K562 (cell line): Measurements from ENCODE around the gene ZNF620. TPM values are rescaled to one million over a fixed set of nuclear protein-coding genes. Genes with fewer than 3 reads are reported as not detected.
A peak's percentile ranks its signal among the peaks of the same experiment; 100 is the strongest.

Experiments used
- ATAC-seq: fragments of 200-7000 bp; cut with Tn5 transposase; 3 replicates; pipeline ENCODE4 v1.9.1; 2020; ENCODE audit warnings: moderate library complexity
- BruUV-seq: library from RNA; stranded (reverse); fragments of 400-500 nt; replicated peaks from 2 replicates; lab custom pipeline; 2021; lab: Mats Ljungman, UMichigan
- CTCF ChIA-PET: fragments of 300-600 bp; formaldehyde crosslinking; extraction: SDS; loops from one replicate; lab custom pipeline; 2021; ENCODE audit warnings: low intra/inter-chr PET ratio; lab: Yijun Ruan, JAX
- POLR2A ChIA-PET: fragments of 300-600, 350-650 bp; sonication (Branson Sonifier 250); formaldehyde crosslinking; extraction: SDS; loops from one replicate; lab custom pipeline; 2021; ENCODE audit warnings: antibody characterized with exemption, inconsistent platforms; lab: Yijun Ruan, JAX
- DNase-seq, 4 experiments: peaks; one replicate each; pipeline versions ENCODE4 v3.0.0 to v3.0.0-alpha.2; 2011 to 2018; ENCODE audit warnings: low spot score in 3 of 4, mixed read lengths in 3 of 4; ENCODE audit errors: extremely low read depth in 1 of 4
- FAIRE-seq: peaks from 2 replicates; lab custom pipeline; 2011; peaks lifted over from hg19 to GRCh38; lab: Jason Lieb, UNC
- H2AFZ ChIP-seq: 2 replicates; pipeline ENCODE4 v1.6.0; 2011; ENCODE audit warnings: low read depth, low read length, control low read depth, inconsistent platforms
- H3K27ac ChIP-seq: fragments of 200-600 bp; 3 replicates; pipeline ENCODE4 v1.8.0; 2011; ENCODE audit warnings: low read depth, mild to moderate bottlenecking, control low read depth, inconsistent platforms, low read length, moderate library complexity, mixed read lengths; ENCODE audit errors: extremely low read depth
- H3K27me3 ChIP-seq, 2 experiments: fragments of 300-600 bp in 1 of 2; 2 replicates in 1 of 2; 3 replicates in 1 of 2; pipeline versions ENCODE4 v1.6.0 to v1.8.0; 2011; ENCODE audit warnings: inconsistent platforms in 2 of 2, low read length in 2 of 2, mild to moderate bottlenecking in 1 of 2, mixed read lengths in 1 of 2, moderate library complexity in 1 of 2; ENCODE audit not compliant: control insufficient read depth in 2 of 2, insufficient read depth in 2 of 2
- H3K36me3 ChIP-seq: fragments of 300-600 bp; 3 replicates; pipeline ENCODE4 v1.8.0; 2011; ENCODE audit warnings: mild to moderate bottlenecking, low read length, inconsistent platforms; ENCODE audit not compliant: control insufficient read depth, insufficient read depth
- H3K4me1 ChIP-seq, 2 experiments: fragments of 200-600 bp in 1 of 2; replicated peaks in 1 of 2; 2 replicates in 1 of 2; 3 replicates in 1 of 2; pipeline versions ENCODE4 v1.5.1 to v1.8.0; 2011; ENCODE audit warnings: inconsistent platforms in 2 of 2, low read length in 2 of 2, mild to moderate bottlenecking in 1 of 2, mixed read lengths in 1 of 2, moderate library complexity in 1 of 2; ENCODE audit not compliant: control insufficient read depth in 2 of 2, insufficient read depth in 2 of 2
- H3K4me2 ChIP-seq: 2 replicates; pipeline ENCODE4 v1.6.1; 2011; ENCODE audit warnings: low read length, control low read depth, inconsistent platforms, mixed read lengths; ENCODE audit not compliant: insufficient read depth
- H3K4me3 ChIP-seq: fragments of 200-600 bp; sonication (generic), shearing (Covaris generic); 2 replicates; pipeline ENCODE4 v1.5.1; 2016; ENCODE audit warnings: control low read depth, inconsistent platforms
- H3K79me2 ChIP-seq: fragments of 200-600 bp; 3 replicates; pipeline ENCODE4 v1.8.0; 2011; ENCODE audit warnings: low read length, inconsistent platforms; ENCODE audit not compliant: control insufficient read depth, insufficient read depth
- H3K9ac ChIP-seq, 2 experiments: 2 replicates each; pipeline versions ENCODE4 v1.6.0 to v1.6.1; 2011; ENCODE audit warnings: low read depth in 2 of 2, low read length in 2 of 2, control low read depth in 1 of 2, inconsistent platforms in 1 of 2, mild to moderate bottlenecking in 1 of 2, mixed read lengths in 1 of 2; ENCODE audit not compliant: insufficient read depth in 1 of 2
- H3K9me1 ChIP-seq: one replicate; pipeline ENCODE4 v1.6.0; 2011; ENCODE audit warnings: inconsistent platforms, mild to moderate bottlenecking, low read length, moderate library complexity; ENCODE audit not compliant: control insufficient read depth, insufficient read depth
- H3K9me3 ChIP-seq: replicated peaks from 2 replicates; pipeline ENCODE4 v1.5.1; 2011; ENCODE audit warnings: low read depth, low read length, inconsistent platforms; ENCODE audit not compliant: control insufficient read depth, insufficient read depth
- H4K20me1 ChIP-seq: replicated peaks from 2 replicates; pipeline ENCODE4 v1.6.1; 2011; ENCODE audit warnings: low read length, inconsistent platforms, mixed read lengths; ENCODE audit not compliant: control insufficient read depth, insufficient read depth
- RBM25 ChIP-seq: fragments of 200-400 bp; formaldehyde crosslinking; IDR thresholded peaks from 2 replicates; pipeline ENCODE4 v1.6.1; 2018; ENCODE audit warnings: low read length, low read depth, moderate library complexity; ENCODE audit not compliant: severe bottlenecking
- SMAD3 ChIP-seq: fragments of 450-650 bp; formaldehyde crosslinking; conservative IDR thresholded peaks from 2 replicates; pipeline ENCODE4 v1.4.0; 2020; ENCODE audit warnings: mild to moderate bottlenecking
- ZNF146 ChIP-seq: IDR thresholded peaks from one replicate; pipeline ENCODE4 v1.6.1; 2018; ENCODE audit warnings: missing compliant biosample characterization; ENCODE audit not compliant: unreplicated experiment
- WGBS: fragments of 100-300 bp; shearing (Covaris generic); methylation state at CpG from one replicate; pipeline ENCODE4 v1.1.6; 2016; ENCODE audit warnings: low coverage, mixed read lengths; ENCODE audit not compliant: insufficient coverage; ENCODE audit errors: missing lambda C conversion rate; 5-methylcytosine and 5-hydroxymethylcytosine counted together
- in situ Hi-C: fragments of 300-500 bp; cut with MboI; formaldehyde crosslinking; loops from 4 replicates; pipeline ENCODE4 v1.15.0; 2018; ENCODE audit warnings: inconsistent platforms, mixed read lengths
- intact Hi-C: fragments of 100-400 bp; cut with micrococcal nuclease; formaldehyde crosslinking; loops from 2 replicates; pipeline ENCODE4 v1.14.2; 2022
- polyA plus RNA-seq, 8 experiments: library from polyadenylated mRNA; depleted of rRNA in 4 of 8; stranded (reverse) in 5 of 8; unstranded in 3 of 8; fragments of >200 nt; fragmentation: Nextera tagmentation in 2 of 8; fragmentation: Illumina TruSeq in 1 of 8; extraction: Ambion mirVana in 2 of 8; extraction: Trizol in 1 of 8; gene quantifications; 2 replicates each; pipeline versions ENCODE4 v1.2.1 to v1.2.3, GENCODE V29; 2011 to 2014; ENCODE audit warnings: inconsistent platforms in 1 of 8, missing spikeins in 1 of 8
- total RNA-seq, 7 experiments: library from RNA; depleted of rRNA in 6 of 7; stranded (reverse); fragments of >200 nt in 6 of 7; fragmentation: Illumina TruSeq in 2 of 7; extraction: Trizol in 2 of 7; gene quantifications; 2 replicates each; pipeline versions ENCODE4 v1.2.1 to v1.2.3, GENCODE V29; 2011 to 2021; ENCODE audit warnings: low replicate concordance in 1 of 7
- TF ChIP-seq, protein P1 (sequence below): sonication (generic); formaldehyde crosslinking; IDR thresholded peaks from 2 replicates; pipeline ENCODE4 v1.9.0; 2022; ENCODE audit warnings: mild to moderate bottlenecking, missing genetic modification reagents
- TF ChIP-seq, protein P2 (sequence below): fragments of 450-650 bp; formaldehyde crosslinking; IDR thresholded peaks from 2 replicates; pipeline ENCODE4 v1.4.0; 2020; ENCODE audit warnings: mild to moderate bottlenecking, mixed read lengths

Gene ZNF620
- total and polyA plus RNA-seq, 9 of the 15 experiments (the other 6 are each of a cell fraction or from before 2014, with no cell fraction given): 1.2 to 5.5 (median 3.3) TPM

- intact Hi-C loops: no loop called here
- H3K27ac ChIP-seq: no peak overlapping the region
- H3K9ac ChIP-seq: no peak overlapping the region
- FAIRE-seq (no peak), ATAC-seq (no peak), DNase-seq (no peak)
- in situ Hi-C loops: no loop called here
- no peaks in the 10 kb centered on the region for H3K79me2 ChIP-seq
- POLR2A ChIA-PET: no interaction called here
- no peaks in the 10 kb centered on the region; the same call in 2 of the 3 replicates for H3K36me3 ChIP-seq
- H3K9me3 ChIP-seq: no peaks in the 10 kb centered on the region
- no peak overlapping the region for H3K4me2 ChIP-seq
- H2AFZ ChIP-seq: no peak overlapping the region
- TF ChIP-seq ZNF146 (CRISPR knock-in tag) (peak; percentile 47), SMAD3 (CRISPR knock-in tag) (no peak), RBM25 (peak; percentile 16)
- TF ChIP-seq, protein P1, sequence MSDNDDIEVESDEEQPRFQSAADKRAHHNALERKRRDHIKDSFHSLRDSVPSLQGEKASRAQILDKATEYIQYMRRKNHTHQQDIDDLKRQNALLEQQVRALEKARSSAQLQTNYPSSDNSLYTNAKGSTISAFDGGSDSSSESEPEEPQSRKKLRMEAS: no peak
- TF ChIP-seq, protein P2, sequence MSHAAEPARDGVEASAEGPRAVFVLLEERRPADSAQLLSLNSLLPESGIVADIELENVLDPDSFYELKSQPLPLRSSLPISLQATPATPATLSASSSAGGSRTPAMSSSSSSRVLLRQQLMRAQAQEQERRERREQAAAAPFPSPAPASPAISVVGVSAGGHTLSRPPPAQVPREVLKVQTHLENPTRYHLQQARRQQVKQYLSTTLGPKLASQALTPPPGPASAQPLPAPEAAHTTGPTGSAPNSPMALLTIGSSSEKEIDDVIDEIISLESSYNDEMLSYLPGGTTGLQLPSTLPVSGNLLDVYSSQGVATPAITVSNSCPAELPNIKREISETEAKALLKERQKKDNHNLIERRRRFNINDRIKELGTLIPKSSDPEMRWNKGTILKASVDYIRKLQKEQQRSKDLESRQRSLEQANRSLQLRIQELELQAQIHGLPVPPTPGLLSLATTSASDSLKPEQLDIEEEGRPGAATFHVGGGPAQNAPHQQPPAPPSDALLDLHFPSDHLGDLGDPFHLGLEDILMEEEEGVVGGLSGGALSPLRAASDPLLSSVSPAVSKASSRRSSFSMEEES (CRISPR knock-in tag): no peak
- no peak overlapping the region for H3K4me3 ChIP-seq
- CTCF ChIA-PET: no interaction called here
- no TSS peak for BruUV-seq
- H4K20me1 ChIP-seq: no peaks in the 10 kb centered on the region
- H3K27me3 ChIP-seq: no peaks in the 10 kb centered on the region
- H3K4me1 ChIP-seq: peaks cover 0 to 1% of the 10 kb centered on the region in 2 experiments; a peak in 1 of 5 replicates
- H3K9me1 ChIP-seq: no peaks in the 10 kb centered on the region
- WGBS: 13% methylated on average over 1 of the region's 1 CpG
Observed at GRCh38 chr3:40518848-40519247, 13.0 kb downstream of the ZNF620 start.
